Prostate gland (tissue), 2 donors: ENCODE results near the gene CCDC85A.

Source experiments
- POLR2A ChIP-seq: fragments of 450-650 bp; IDR thresholded peaks from one replicate; pipeline ENCODE4 v1.6.1; 2016; ENCODE audit warnings: antibody characterized with exemption, mild to moderate bottlenecking
- TF ChIP-seq, protein P1 (sequence below), 4 experiments: fragments of 200-600 bp in 2 of 4; fragments of 450-650 bp in 2 of 4; sonication (generic) in 2 of 4; IDR thresholded peaks; 1 replicate in 3 of 4; 2 replicates in 1 of 4; pipeline ENCODE4 v1.5.1; 2016 to 2019; ENCODE audit warnings: antibody characterized with exemption in 4 of 4, mild to moderate bottlenecking in 2 of 4, moderate library complexity in 2 of 4

- TF ChIP-seq, protein P1, sequence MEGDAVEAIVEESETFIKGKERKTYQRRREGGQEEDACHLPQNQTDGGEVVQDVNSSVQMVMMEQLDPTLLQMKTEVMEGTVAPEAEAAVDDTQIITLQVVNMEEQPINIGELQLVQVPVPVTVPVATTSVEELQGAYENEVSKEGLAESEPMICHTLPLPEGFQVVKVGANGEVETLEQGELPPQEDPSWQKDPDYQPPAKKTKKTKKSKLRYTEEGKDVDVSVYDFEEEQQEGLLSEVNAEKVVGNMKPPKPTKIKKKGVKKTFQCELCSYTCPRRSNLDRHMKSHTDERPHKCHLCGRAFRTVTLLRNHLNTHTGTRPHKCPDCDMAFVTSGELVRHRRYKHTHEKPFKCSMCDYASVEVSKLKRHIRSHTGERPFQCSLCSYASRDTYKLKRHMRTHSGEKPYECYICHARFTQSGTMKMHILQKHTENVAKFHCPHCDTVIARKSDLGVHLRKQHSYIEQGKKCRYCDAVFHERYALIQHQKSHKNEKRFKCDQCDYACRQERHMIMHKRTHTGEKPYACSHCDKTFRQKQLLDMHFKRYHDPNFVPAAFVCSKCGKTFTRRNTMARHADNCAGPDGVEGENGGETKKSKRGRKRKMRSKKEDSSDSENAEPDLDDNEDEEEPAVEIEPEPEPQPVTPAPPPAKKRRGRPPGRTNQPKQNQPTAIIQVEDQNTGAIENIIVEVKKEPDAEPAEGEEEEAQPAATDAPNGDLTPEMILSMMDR (IDR thresholded peaks at IDR 0.05) = no peak
- TF ChIP-seq POLR2A = no peak
These were observed 115.4 kb downstream of the CCDC85A start for GRCh38 chr2:56299171-56299691.
